Measurements from ENCODE around the gene WDR49.

The WDR49 gene

GRCh38 chr3:167507954-167508353 lies 145.8 kb downstream of the WDR49 start:
- Histone ChIP-seq H2AFZ (ENCODE audit: low read depth, low read length) (no peak overlapping the region), H3K36me3 (ENCODE audit: insufficient read depth, low read length) (peaks cover 7% of the 10 kb centered on the region), H3K27me3 (ENCODE audit: insufficient read depth, low read length) (no peaks in the 10 kb centered on the region), H3K4me3 (ENCODE audit: low read length) (no peak overlapping the region), H3K9me3 (ENCODE audit: low read length) (peaks cover 6% of the 10 kb centered on the region), H3K4me1 (ENCODE audit: insufficient read depth, low read length) (no peaks in the 10 kb centered on the region)

- Histone ChIP-seq H3K9me3 (ENCODE audit: low read length) (peaks cover 4% of the 10 kb centered on the region), H2AFZ (ENCODE audit: low read depth, low read length) (no peak overlapping the region), H3K4me3 (ENCODE audit: low read length) (no peak overlapping the region), H3K36me3 (ENCODE audit: insufficient read depth, low read length) (peaks cover 6% of the 10 kb centered on the region), H3K27me3 (ENCODE audit: insufficient read depth, low read length) (no peaks in the 10 kb centered on the region), H3K4me1 (ENCODE audit: insufficient read depth, low read length) (no peaks in the 10 kb centered on the region)
Observed at GRCh38 chr3:167502401-167502800, 151.3 kb downstream of the WDR49 start.

- Histone ChIP-seq H3K9me3 (ENCODE audit: low read length) (peaks cover 4% of the 10 kb centered on the region), H3K27me3 (ENCODE audit: insufficient read depth, low read length) (no peaks in the 10 kb centered on the region), H3K36me3 (ENCODE audit: insufficient read depth, low read length) (peaks cover 6% of the 10 kb centered on the region)
Observed at GRCh38 chr3:167501941-167502340, 151.8 kb downstream of the WDR49 start.

GRCh38 chr3:167497903-167498302 lies 155.8 kb downstream of the WDR49 start:
- Histone ChIP-seq H2AFZ (ENCODE audit: low read depth, low read length) (no peak overlapping the region), H3K9me3 (ENCODE audit: low read length) (no peaks in the 10 kb centered on the region), H3K27me3 (ENCODE audit: insufficient read depth, low read length) (no peaks in the 10 kb centered on the region), H3K4me1 (ENCODE audit: insufficient read depth, low read length) (no peaks in the 10 kb centered on the region), H3K36me3 (ENCODE audit: insufficient read depth, low read length) (peaks cover 3% of the 10 kb centered on the region), H3K4me3 (ENCODE audit: low read length) (no peak overlapping the region)

More at GRCh38 chr3:167501941-167502340, 151.8 kb downstream of the WDR49 start:
- H3K4me3 ChIP-seq (ENCODE audit: low read length): no peak overlapping the region
- no peaks in the 10 kb centered on the region for H3K4me1 ChIP-seq (ENCODE audit: insufficient read depth, low read length)
- no peak overlapping the region for H2AFZ ChIP-seq (ENCODE audit: low read depth, low read length)

GRCh38 chr3:167493244-167493643 lies 160.5 kb downstream of the WDR49 start:
- no peak overlapping the region for H3K4me3 ChIP-seq (ENCODE audit: low read length)
- H3K4me1 ChIP-seq (ENCODE audit: insufficient read depth, low read length): no peaks in the 10 kb centered on the region
- H3K36me3 ChIP-seq (ENCODE audit: insufficient read depth, low read length): no peaks in the 10 kb centered on the region
- no peak overlapping the region for H2AFZ ChIP-seq (ENCODE audit: low read depth, low read length)
- H3K9me3 ChIP-seq (ENCODE audit: low read length): no peaks in the 10 kb centered on the region
- no peaks in the 10 kb centered on the region for H3K27me3 ChIP-seq (ENCODE audit: insufficient read depth, low read length)

- H3K27me3 ChIP-seq (ENCODE audit: insufficient read depth, low read length): no peaks in the 10 kb centered on the region
- no peaks in the 10 kb centered on the region for H3K9me3 ChIP-seq (ENCODE audit: low read length)
Observed at GRCh38 chr3:167491621-167492020, 162.1 kb downstream of the WDR49 start.

GRCh38 chr3:167489571-167489970 lies 164.2 kb downstream of the WDR49 start:
- Histone ChIP-seq H3K36me3 (ENCODE audit: insufficient read depth, low read length) (no peaks in the 10 kb centered on the region), H3K9me3 (ENCODE audit: low read length) (no peaks in the 10 kb centered on the region), H3K27me3 (ENCODE audit: insufficient read depth, low read length) (no peaks in the 10 kb centered on the region), H3K4me3 (ENCODE audit: low read length) (no peak overlapping the region), H3K4me1 (ENCODE audit: insufficient read depth, low read length) (no peaks in the 10 kb centered on the region), H2AFZ (ENCODE audit: low read depth, low read length) (no peak overlapping the region)

More at GRCh38 chr3:167491621-167492020, 162.1 kb downstream of the WDR49 start:
- H3K4me1 ChIP-seq (ENCODE audit: insufficient read depth, low read length): no peaks in the 10 kb centered on the region
- no peak overlapping the region for H3K4me3 ChIP-seq (ENCODE audit: low read length)
- H3K36me3 ChIP-seq (ENCODE audit: insufficient read depth, low read length): no peaks in the 10 kb centered on the region
- no peak overlapping the region for H2AFZ ChIP-seq (ENCODE audit: low read depth, low read length)

GRCh38 chr3:167487556-167487955 lies 166.2 kb downstream of the WDR49 start:
- no peaks in the 10 kb centered on the region for H3K27me3 ChIP-seq (ENCODE audit: insufficient read depth, low read length)
- no peaks in the 10 kb centered on the region for H3K4me1 ChIP-seq (ENCODE audit: insufficient read depth, low read length)
- no peak overlapping the region for H3K4me3 ChIP-seq (ENCODE audit: low read length)
- H3K9me3 ChIP-seq (ENCODE audit: low read length): no peaks in the 10 kb centered on the region
- H2AFZ ChIP-seq (ENCODE audit: low read depth, low read length): no peak overlapping the region
- H3K36me3 ChIP-seq (ENCODE audit: insufficient read depth, low read length): no peaks in the 10 kb centered on the region

GRCh38 chr3:167484551-167484950 lies 169.2 kb downstream of the WDR49 start:
- H3K4me3 ChIP-seq (ENCODE audit: low read length): no peak overlapping the region
- no peaks in the 10 kb centered on the region for H3K4me1 ChIP-seq (ENCODE audit: insufficient read depth, low read length)
- no peaks in the 10 kb centered on the region for H3K27me3 ChIP-seq (ENCODE audit: insufficient read depth, low read length)
- H3K36me3 ChIP-seq (ENCODE audit: insufficient read depth, low read length): no peaks in the 10 kb centered on the region
- no peak overlapping the region for H2AFZ ChIP-seq (ENCODE audit: low read depth, low read length)
- no peaks in the 10 kb centered on the region for H3K9me3 ChIP-seq (ENCODE audit: low read length)

GRCh38 chr3:167483708-167484475 lies 169.8 kb downstream of the WDR49 start:
- Histone ChIP-seq H3K4me1 (ENCODE audit: insufficient read depth, low read length) (no peaks in the 10 kb centered on the region), H2AFZ (ENCODE audit: low read depth, low read length) (no peak overlapping the region), H3K27me3 (ENCODE audit: insufficient read depth, low read length) (no peaks in the 10 kb centered on the region)

GRCh38 chr3:167481164-167481563 lies 172.6 kb downstream of the WDR49 start:
- H3K4me1 ChIP-seq (ENCODE audit: insufficient read depth, low read length): no peaks in the 10 kb centered on the region
- no peaks in the 10 kb centered on the region for H3K36me3 ChIP-seq (ENCODE audit: insufficient read depth, low read length)
- H3K27me3 ChIP-seq (ENCODE audit: insufficient read depth, low read length): no peaks in the 10 kb centered on the region
- H2AFZ ChIP-seq (ENCODE audit: low read depth, low read length): no peak overlapping the region
- H3K4me3 ChIP-seq (ENCODE audit: low read length): no peak overlapping the region
- no peaks in the 10 kb centered on the region for H3K9me3 ChIP-seq (ENCODE audit: low read length)

More at GRCh38 chr3:167483708-167484475, 169.8 kb downstream of the WDR49 start:
- H3K4me3 ChIP-seq (ENCODE audit: low read length): no peak overlapping the region
- H3K36me3 ChIP-seq (ENCODE audit: insufficient read depth, low read length): no peaks in the 10 kb centered on the region
- H3K9me3 ChIP-seq (ENCODE audit: low read length): no peaks in the 10 kb centered on the region

GRCh38 chr3:167480748-167481147 lies 173.0 kb downstream of the WDR49 start:
- Histone ChIP-seq H3K9me3 (ENCODE audit: low read length) (no peaks in the 10 kb centered on the region), H3K36me3 (ENCODE audit: insufficient read depth, low read length) (no peaks in the 10 kb centered on the region), H2AFZ (ENCODE audit: low read depth, low read length) (no peak overlapping the region), H3K27me3 (ENCODE audit: insufficient read depth, low read length) (no peaks in the 10 kb centered on the region), H3K4me3 (ENCODE audit: low read length) (no peak overlapping the region), H3K4me1 (ENCODE audit: insufficient read depth, low read length) (no peaks in the 10 kb centered on the region)

GRCh38 chr3:167473863-167474262 lies 179.9 kb downstream of the WDR49 start, which contains the start of gene SERPINI2:
TSS of gene SERPINI2 (minus strand) at chr3:167474042. CDS start at chr3:167471834, 2,208 bp downstream.
- Histone ChIP-seq H3K36me3 (ENCODE audit: insufficient read depth, low read length) (no peaks in the 10 kb centered on the region), H3K4me3 (ENCODE audit: low read length) (no peak within 1 kb of the TSS), H2AFZ (ENCODE audit: low read depth, low read length) (no peak within 1 kb of the TSS), H3K27me3 (ENCODE audit: insufficient read depth, low read length) (no peaks in the 10 kb centered on the region), H3K9me3 (ENCODE audit: low read length) (no peaks in the 10 kb centered on the region), H3K4me1 (ENCODE audit: insufficient read depth, low read length) (no peaks in the 10 kb centered on the region)

GRCh38 chr3:167469381-167469780 lies 184.4 kb downstream of the WDR49 start:
- Histone ChIP-seq H3K9me3 (ENCODE audit: low read length) (no peaks in the 10 kb centered on the region), H3K36me3 (ENCODE audit: insufficient read depth, low read length) (no peaks in the 10 kb centered on the region), H2AFZ (ENCODE audit: low read depth, low read length) (no peak overlapping the region), H3K27me3 (ENCODE audit: insufficient read depth, low read length) (no peaks in the 10 kb centered on the region), H3K4me1 (ENCODE audit: insufficient read depth, low read length) (peaks cover 11% of the 10 kb centered on the region), H3K4me3 (ENCODE audit: low read length) (no peak overlapping the region)

Measured in neuron (in vitro differentiated cells).